Astrocyte (in vitro differentiated cells and primary cell): ENCODE data around the gene FRMD8. TPM values are rescaled to one million over a fixed set of nuclear protein-coding genes. Genes with fewer than 3 reads are reported as not detected.

Experiments
- DNase-seq: peaks from one replicate; pipeline ENCODE4 v3.0.0-alpha.2; 2010; ENCODE audit warnings: low read depth
- FAIRE-seq: peaks from 2 replicates; lab custom pipeline; 2011; peaks lifted over from hg19 to GRCh38; lab: Jason Lieb, UNC
- H2AFZ ChIP-seq: 2 replicates; pipeline ENCODE4 v1.6.0; 2012; ENCODE audit warnings: low read depth, low read length, inconsistent platforms
- H3K27ac ChIP-seq: 2 replicates; pipeline ENCODE4 v1.5.1; 2011; ENCODE audit warnings: low read depth, low read length, inconsistent platforms
- H3K27me3 ChIP-seq: 2 replicates; pipeline ENCODE4 v1.6.0; 2011; ENCODE audit warnings: low read length, inconsistent platforms; ENCODE audit not compliant: insufficient read depth
- H3K36me3 ChIP-seq: 2 replicates; pipeline ENCODE4 v1.5.1; 2011; ENCODE audit warnings: low read length, inconsistent platforms; ENCODE audit not compliant: insufficient read depth
- H3K4me1 ChIP-seq: 2 replicates; pipeline ENCODE4 v1.5.1; 2011; ENCODE audit warnings: low read length, inconsistent platforms; ENCODE audit not compliant: insufficient read depth
- H3K4me2 ChIP-seq: 2 replicates; pipeline ENCODE4 v1.6.0; 2012; ENCODE audit warnings: low read length, inconsistent platforms
- H3K4me3 ChIP-seq: 2 replicates; pipeline ENCODE4 v1.5.1; 2011; ENCODE audit warnings: low read depth, mild to moderate bottlenecking, low read length, inconsistent platforms; ENCODE audit not compliant: insufficient read depth
- H3K79me2 ChIP-seq: 2 replicates; pipeline ENCODE4 v1.6.0; 2012; ENCODE audit warnings: mild to moderate bottlenecking, low read length, inconsistent platforms; ENCODE audit not compliant: insufficient read depth
- H3K9ac ChIP-seq: 2 replicates; pipeline ENCODE4 v1.6.0; 2012; ENCODE audit warnings: mild to moderate bottlenecking, low read length, inconsistent platforms
- H3K9me3 ChIP-seq: 2 replicates; pipeline ENCODE4 v1.5.1; 2012; ENCODE audit warnings: low read depth, mild to moderate bottlenecking, low read length, inconsistent platforms; ENCODE audit not compliant: insufficient read depth
- H4K20me1 ChIP-seq: 2 replicates; pipeline ENCODE4 v1.6.0; 2012; ENCODE audit warnings: low read length, inconsistent platforms; ENCODE audit not compliant: insufficient read depth
- H3K27ac Mint-ChIP-seq: one replicate; pipeline ENCODE4 v1.8.0; 2021; ENCODE audit warnings: mild to moderate bottlenecking, mixed read lengths; ENCODE audit not compliant: unreplicated experiment
- H3K27me3 Mint-ChIP-seq: one replicate; pipeline ENCODE4 v1.8.0; 2021; ENCODE audit warnings: low read depth, mixed read lengths; ENCODE audit not compliant: unreplicated experiment
- H3K36me3 Mint-ChIP-seq: one replicate; pipeline ENCODE4 v1.8.0; 2021; ENCODE audit warnings: low read depth, mixed read lengths; ENCODE audit not compliant: unreplicated experiment
- H3K4me1 Mint-ChIP-seq: one replicate; pipeline ENCODE4 v1.8.0; 2021; ENCODE audit warnings: low read depth, mixed read lengths; ENCODE audit not compliant: unreplicated experiment
- H3K4me3 Mint-ChIP-seq: one replicate; pipeline ENCODE4 v1.8.0; 2021; ENCODE audit warnings: mild to moderate bottlenecking, moderate library complexity, mixed read lengths; ENCODE audit not compliant: unreplicated experiment
- H3K9me3 Mint-ChIP-seq: one replicate; pipeline ENCODE4 v1.8.0; 2021; ENCODE audit warnings: mild to moderate bottlenecking, mixed read lengths; ENCODE audit not compliant: unreplicated experiment
- EZH2 ChIP-seq: IDR thresholded peaks from 2 replicates; pipeline ENCODE4 v1.6.1; 2012; ENCODE audit warnings: mild to moderate bottlenecking, low read length, inconsistent platforms; ENCODE audit not compliant: insufficient read depth
- total RNA-seq: library from RNA; stranded (reverse); gene quantifications from 2 replicates; pipeline ENCODE4 v1.2.1, GENCODE V29; 2021
- TF ChIP-seq, protein P1 (sequence below): IDR thresholded peaks from 2 replicates; pipeline ENCODE4 v1.5.1; 2011; ENCODE audit warnings: low read depth, mild to moderate bottlenecking, inconsistent platforms, low read length, moderate library complexity; ENCODE audit not compliant: insufficient read depth

The FRMD8 gene
- total RNA-seq, 1 donor from 2014 or later = 61.2 TPM

DNA sequence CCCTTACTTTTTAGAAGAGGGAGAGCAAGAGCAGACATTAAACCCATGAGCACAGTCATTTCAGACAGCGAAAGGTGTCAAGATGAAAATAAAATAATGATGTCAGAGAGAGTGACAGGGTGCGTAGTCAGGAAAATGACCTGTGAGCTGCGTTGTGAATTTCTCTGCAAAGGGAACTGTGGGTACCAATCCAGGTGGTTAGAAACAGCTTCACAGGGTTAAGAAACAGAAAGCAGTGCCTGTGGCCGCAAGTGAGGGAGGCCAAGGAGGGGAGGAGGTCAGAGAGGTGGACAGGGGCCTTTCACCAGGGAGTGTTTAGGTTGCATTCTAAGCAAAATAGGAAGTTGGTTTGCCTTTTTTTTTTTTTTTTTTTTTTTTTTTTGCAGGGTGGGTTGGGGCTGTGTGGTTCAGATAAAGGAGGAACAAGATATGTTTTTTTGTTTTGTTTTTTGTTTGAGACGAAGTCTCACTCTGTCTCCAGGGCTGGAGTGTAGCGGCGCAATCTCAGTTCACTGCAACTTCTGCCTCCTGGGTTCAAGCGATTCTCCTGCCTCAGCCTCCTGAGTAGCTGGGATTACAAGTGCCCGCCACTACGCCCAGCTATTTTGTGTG lies 24.0 kb upstream of the FRMD8 start:
- H3K4me2 ChIP-seq = no peak overlapping the region
- no peak overlapping the region for H3K27ac ChIP-seq
- H3K27me3 ChIP-seq = peaks cover 4% of the 10 kb centered on the region
- H3K36me3 Mint-ChIP-seq = peaks cover 2% of the 10 kb centered on the region
- no peaks in the 10 kb centered on the region for H4K20me1 ChIP-seq
- H3K9me3 ChIP-seq = no peaks in the 10 kb centered on the region
- H3K4me3 ChIP-seq = no peak overlapping the region
- no peak overlapping the region for H3K9ac ChIP-seq
- H3K4me1 ChIP-seq = no peaks in the 10 kb centered on the region
- TF ChIP-seq EZH2 = no peak
- TF ChIP-seq, protein P1, sequence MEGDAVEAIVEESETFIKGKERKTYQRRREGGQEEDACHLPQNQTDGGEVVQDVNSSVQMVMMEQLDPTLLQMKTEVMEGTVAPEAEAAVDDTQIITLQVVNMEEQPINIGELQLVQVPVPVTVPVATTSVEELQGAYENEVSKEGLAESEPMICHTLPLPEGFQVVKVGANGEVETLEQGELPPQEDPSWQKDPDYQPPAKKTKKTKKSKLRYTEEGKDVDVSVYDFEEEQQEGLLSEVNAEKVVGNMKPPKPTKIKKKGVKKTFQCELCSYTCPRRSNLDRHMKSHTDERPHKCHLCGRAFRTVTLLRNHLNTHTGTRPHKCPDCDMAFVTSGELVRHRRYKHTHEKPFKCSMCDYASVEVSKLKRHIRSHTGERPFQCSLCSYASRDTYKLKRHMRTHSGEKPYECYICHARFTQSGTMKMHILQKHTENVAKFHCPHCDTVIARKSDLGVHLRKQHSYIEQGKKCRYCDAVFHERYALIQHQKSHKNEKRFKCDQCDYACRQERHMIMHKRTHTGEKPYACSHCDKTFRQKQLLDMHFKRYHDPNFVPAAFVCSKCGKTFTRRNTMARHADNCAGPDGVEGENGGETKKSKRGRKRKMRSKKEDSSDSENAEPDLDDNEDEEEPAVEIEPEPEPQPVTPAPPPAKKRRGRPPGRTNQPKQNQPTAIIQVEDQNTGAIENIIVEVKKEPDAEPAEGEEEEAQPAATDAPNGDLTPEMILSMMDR = no peak
- H3K9me3 Mint-ChIP-seq = no peaks in the 10 kb centered on the region
- FAIRE-seq (no peak), DNase-seq (no peak)
- H3K4me3 Mint-ChIP-seq = no peak overlapping the region
- H3K27me3 Mint-ChIP-seq = peaks cover 9% of the 10 kb centered on the region
- no peaks in the 10 kb centered on the region for H3K36me3 ChIP-seq
- H2AFZ ChIP-seq = no peak overlapping the region
- H3K4me1 Mint-ChIP-seq = peaks cover 12% of the 10 kb centered on the region
- no peak overlapping the region for H3K27ac Mint-ChIP-seq
- no peaks in the 10 kb centered on the region for H3K79me2 ChIP-seq

- Mint-ChIP-seq H3K36me3 (peaks cover 2% of the 10 kb centered on the region), H3K4me1 (peaks cover 7% of the 10 kb centered on the region), H3K27me3 (peaks cover 3% of the 10 kb centered on the region), H3K9me3 (no peaks in the 10 kb centered on the region), H3K4me3 (no peak overlapping the region), H3K27ac (no peak overlapping the region)
- Histone ChIP-seq H4K20me1 (no peaks in the 10 kb centered on the region), H3K27me3 (no peaks in the 10 kb centered on the region), H3K79me2 (no peaks in the 10 kb centered on the region), H3K4me2 (no peak overlapping the region), H3K36me3 (no peaks in the 10 kb centered on the region), H3K27ac (no peak overlapping the region), H3K4me1 (no peaks in the 10 kb centered on the region), H2AFZ (no peak overlapping the region), H3K4me3 (no peak overlapping the region), H3K9me3 (no peaks in the 10 kb centered on the region), H3K9ac (no peak overlapping the region)
- DNase-seq (no peak), FAIRE-seq (no peak)
- TF ChIP-seq, protein P1 = no peak
Measured at GRCh38 chr11:65362966-65363365, 23.5 kb upstream of the FRMD8 start.

DNA sequence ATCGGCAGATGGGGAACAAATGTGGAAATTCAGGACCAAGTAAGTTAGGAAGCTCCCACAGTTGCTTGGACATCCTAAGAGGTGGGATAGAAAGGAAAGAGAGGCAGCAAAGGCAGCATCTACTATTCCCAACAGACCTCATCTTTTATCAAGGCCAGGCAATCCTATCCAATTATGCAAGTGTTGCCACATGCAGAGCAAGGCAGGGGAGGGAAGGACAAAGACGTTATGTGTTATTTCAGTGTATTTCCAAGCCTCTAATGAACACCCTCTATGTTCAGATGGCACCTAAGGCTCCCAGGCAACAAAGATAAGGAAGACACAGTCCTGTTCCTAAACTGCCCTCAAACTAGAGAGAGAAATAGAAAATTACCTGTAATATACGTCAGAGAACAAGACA lies 22.7 kb upstream of the FRMD8 start:
- no peaks in the 10 kb centered on the region for H3K4me1 ChIP-seq
- H3K4me3 ChIP-seq = no peak overlapping the region
- no peak for DNase-seq
- H3K4me1 Mint-ChIP-seq = peaks cover 5% of the 10 kb centered on the region
- TF ChIP-seq, protein P1 = no peak
- TF ChIP-seq EZH2 = no peak
- H4K20me1 ChIP-seq = no peaks in the 10 kb centered on the region
- no peaks in the 10 kb centered on the region for H3K27me3 ChIP-seq
- H3K4me2 ChIP-seq = no peak overlapping the region
- H3K27ac ChIP-seq = no peak overlapping the region
- H3K4me3 Mint-ChIP-seq = no peak overlapping the region
- H3K9me3 Mint-ChIP-seq = no peaks in the 10 kb centered on the region
- H3K27ac Mint-ChIP-seq = peak overlapping the region; percentile 69
- H3K9ac ChIP-seq = no peak overlapping the region
- peaks cover 2% of the 10 kb centered on the region for H3K36me3 Mint-ChIP-seq
- H3K79me2 ChIP-seq = no peaks in the 10 kb centered on the region
- FAIRE-seq = no peak
- no peaks in the 10 kb centered on the region for H3K36me3 ChIP-seq
- no peaks in the 10 kb centered on the region for H3K9me3 ChIP-seq
- H2AFZ ChIP-seq = no peak overlapping the region
- no peaks in the 10 kb centered on the region for H3K27me3 Mint-ChIP-seq
